ENCODE measurements around the gene TP53I13.
"Not testable (repeated sequence)": the region's sequence is repeated elsewhere in the genome, so short reads cannot be mapped to it uniquely, and the experiment has no call there.

Gene TP53I13

GRCh38 chr17:29568331-29569244, at the start of gene TP53I13:
Gene TP53I13, plus strand, starts transcription at chr17:29568701. Its CDS starts 58 bp downstream, at chr17:29568759.
- DNase-seq (ENCODE audit: low read depth in 2 of 2): peak in 1 of 2 donors; percentile 85

- DNase-seq (ENCODE audit: low read depth in 2 of 2): no peak
These were observed 43.8 kb upstream of the TP53I13 start for GRCh38 chr17:29524692-29525091.

GRCh38 chr17:29526322-29526721, 42.2 kb upstream of the TP53I13 start:
- no peak for DNase-seq (ENCODE audit: low read depth in 2 of 2)

GRCh38 chr17:29533976-29534375, 34.5 kb upstream of the TP53I13 start:
- no peak for DNase-seq (ENCODE audit: low read depth in 2 of 2)

GRCh38 chr17:29544066-29544465, 24.4 kb upstream of the TP53I13 start:
- DNase-seq (ENCODE audit: low read depth in 2 of 2): no peak

GRCh38 chr17:29546085-29546484, 22.4 kb upstream of the TP53I13 start:
- no peak for DNase-seq (ENCODE audit: low read depth in 2 of 2)

- DNase-seq (ENCODE audit: low read depth in 2 of 2): no peak
These were observed 21.7 kb upstream of the TP53I13 start for GRCh38 chr17:29546830-29547229.

- no peak for DNase-seq (ENCODE audit: low read depth in 2 of 2)
These were observed 19.2 kb upstream of the TP53I13 start for GRCh38 chr17:29549177-29549923.

- DNase-seq (ENCODE audit: low read depth in 2 of 2): no peak
These were observed 12.7 kb upstream of the TP53I13 start for GRCh38 chr17:29555840-29556239.

GRCh38 chr17:29557085-29557738, 11.3 kb upstream of the TP53I13 start:
- no peak for DNase-seq (ENCODE audit: low read depth in 2 of 2)

GRCh38 chr17:29557739-29558116, 10.8 kb upstream of the TP53I13 start:
- no peak for DNase-seq (ENCODE audit: low read depth in 2 of 2)

GRCh38 chr17:29558139-29558538, 10.4 kb upstream of the TP53I13 start:
- DNase-seq (ENCODE audit: low read depth in 2 of 2): not testable (repeated sequence)

- no peak for DNase-seq (ENCODE audit: low read depth in 2 of 2)
These were observed 8.9 kb upstream of the TP53I13 start for GRCh38 chr17:29559640-29560039.

- DNase-seq (ENCODE audit: low read depth in 2 of 2): no peak
These were observed 8.2 kb upstream of the TP53I13 start for GRCh38 chr17:29560316-29560715.

GRCh38 chr17:29561554-29562517, 6.7 kb upstream of the TP53I13 start:
- DNase-seq (ENCODE audit: low read depth in 2 of 2): no peak

GRCh38 chr17:29562615-29563014, 5.9 kb upstream of the TP53I13 start:
- no peak for DNase-seq (ENCODE audit: low read depth in 2 of 2)

GRCh38 chr17:29563816-29564215, 4.7 kb upstream of the TP53I13 start:
- no peak for DNase-seq (ENCODE audit: low read depth in 2 of 2)

- peak in 1 of 2 donors; percentile 45 for DNase-seq (ENCODE audit: low read depth in 2 of 2)
These were observed 2.6 kb upstream of the TP53I13 start for GRCh38 chr17:29565643-29566472.

- DNase-seq (ENCODE audit: low read depth in 2 of 2): peak in 1 of 2 donors; percentile 50
These were observed 1.8 kb upstream of the TP53I13 start, which contains the start of gene ABHD15 for GRCh38 chr17:29566473-29567303. Gene ABHD15, minus strand, starts transcription at chr17:29567037. Its CDS starts 71 bp downstream, at chr17:29566966.
